Measurements from ENCODE around the gene VPS37D.
"Not testable (repeated sequence)": the region's sequence is repeated elsewhere in the genome, so short reads cannot be mapped to it uniquely, and the experiment has no call there.

The VPS37D gene

GRCh38 chr7:73646785-73647724 lies 20.6 kb upstream of the VPS37D start:
- DNase-seq = no peak

DNA sequence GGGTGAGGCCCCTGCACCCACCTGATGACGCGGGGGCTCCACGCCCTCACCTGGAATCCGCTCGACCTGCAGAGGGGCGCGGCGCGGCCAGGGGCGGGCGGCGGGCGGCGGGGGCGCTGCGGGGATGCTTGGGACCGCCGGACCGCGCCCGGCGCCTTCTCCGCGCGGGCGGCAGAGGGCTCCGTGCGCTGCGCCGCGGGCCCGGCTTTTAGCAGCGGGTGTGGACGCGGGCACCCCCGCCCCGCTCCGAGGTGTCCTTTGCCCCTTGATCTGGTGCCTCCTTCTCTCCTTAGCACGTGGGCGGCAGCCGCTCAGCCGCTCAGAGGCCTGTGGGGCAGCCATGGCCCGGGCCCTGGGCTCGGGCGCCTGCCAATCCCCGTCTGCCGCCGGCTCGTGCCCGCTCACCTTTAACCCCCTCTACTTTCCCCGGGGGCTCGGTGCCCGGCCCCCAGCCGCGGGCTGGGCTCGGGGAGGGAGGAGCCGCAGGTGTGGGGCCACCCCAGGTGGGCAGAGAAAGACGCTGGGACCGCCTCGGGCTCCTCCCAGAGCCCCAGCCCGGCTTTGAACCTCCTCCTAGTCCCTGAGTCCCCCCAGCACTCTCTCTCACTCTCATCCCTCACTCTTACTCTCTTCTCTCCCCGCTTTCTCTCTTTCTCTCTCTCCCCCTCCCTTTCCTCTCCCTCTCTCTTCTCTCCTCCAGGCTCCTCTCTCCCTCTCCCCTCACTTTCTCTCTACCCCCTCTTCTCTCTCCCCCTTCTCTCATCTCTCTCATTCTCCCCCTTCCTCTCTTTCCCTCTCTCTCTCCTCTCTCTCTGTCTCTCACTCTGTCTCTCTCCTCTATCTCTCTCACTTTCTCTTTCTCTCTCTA lies 19.7 kb upstream of the VPS37D start:
- DNase-seq = no peak

GRCh38 chr7:73648593-73649332 lies 18.9 kb upstream of the VPS37D start:
- no peak for DNase-seq

DNA sequence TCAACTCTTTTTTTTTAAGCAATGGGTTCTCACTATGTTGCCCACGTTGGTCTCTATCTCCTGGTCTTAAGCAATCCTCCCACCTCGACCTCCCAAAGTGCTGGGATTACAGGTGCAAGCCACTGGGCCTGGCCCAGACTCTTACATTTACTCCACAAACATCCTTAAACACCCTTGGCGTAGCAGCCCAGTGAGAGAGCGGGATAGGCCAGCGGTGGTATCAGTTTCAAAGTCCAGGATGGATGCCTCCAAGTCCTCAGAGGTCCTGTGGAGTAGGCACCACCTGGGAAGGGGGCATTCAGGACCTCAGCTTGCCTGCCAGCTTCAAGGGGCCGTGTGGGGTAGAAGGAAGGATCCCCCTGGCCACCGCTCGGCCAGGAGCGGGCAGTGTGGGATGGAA lies 18.1 kb upstream of the VPS37D start:
- no peak for DNase-seq

DNA sequence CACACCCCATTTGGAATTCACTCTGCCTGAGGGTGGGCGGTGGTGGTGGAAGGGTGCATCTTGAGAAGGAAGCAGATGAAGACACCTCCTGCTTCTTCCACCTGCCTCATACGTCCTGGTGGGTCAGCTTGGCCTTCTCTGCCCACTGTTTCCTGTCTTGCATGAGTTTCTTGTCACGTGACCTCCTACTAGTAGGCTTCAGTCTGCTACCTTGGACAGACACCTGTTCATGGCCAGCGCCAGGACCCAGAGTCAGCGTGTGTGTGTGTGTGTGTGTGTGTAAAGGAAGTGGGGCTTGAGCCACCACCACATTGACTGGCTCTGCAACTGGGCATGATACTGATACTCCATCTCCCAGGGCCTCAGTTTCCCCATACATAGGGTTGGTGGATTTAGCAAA lies 17.1 kb upstream of the VPS37D start:
- DNase-seq = no peak

GRCh38 chr7:73652541-73652949 lies 15.1 kb upstream of the VPS37D start:
- no peak for DNase-seq

DNA sequence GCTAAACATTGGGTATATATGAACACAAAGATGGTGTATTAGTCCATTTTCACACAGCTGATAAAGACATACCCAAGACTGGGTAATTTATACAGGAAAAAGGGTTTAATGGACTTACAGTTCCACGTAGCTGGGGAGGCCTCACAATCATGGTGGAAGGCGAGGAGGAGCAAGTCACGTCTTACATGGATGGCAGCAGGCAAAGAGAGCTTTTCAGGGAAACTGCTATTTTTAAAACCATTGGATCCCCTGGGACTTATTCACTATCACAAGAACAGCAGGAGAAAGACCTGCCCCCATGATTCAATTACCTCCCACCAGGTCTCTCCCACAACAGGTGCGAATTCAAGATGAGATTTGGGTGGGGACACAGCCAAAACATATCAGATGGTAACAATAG lies 12.3 kb upstream of the VPS37D start:
- not testable (repeated sequence) for DNase-seq

DNA sequence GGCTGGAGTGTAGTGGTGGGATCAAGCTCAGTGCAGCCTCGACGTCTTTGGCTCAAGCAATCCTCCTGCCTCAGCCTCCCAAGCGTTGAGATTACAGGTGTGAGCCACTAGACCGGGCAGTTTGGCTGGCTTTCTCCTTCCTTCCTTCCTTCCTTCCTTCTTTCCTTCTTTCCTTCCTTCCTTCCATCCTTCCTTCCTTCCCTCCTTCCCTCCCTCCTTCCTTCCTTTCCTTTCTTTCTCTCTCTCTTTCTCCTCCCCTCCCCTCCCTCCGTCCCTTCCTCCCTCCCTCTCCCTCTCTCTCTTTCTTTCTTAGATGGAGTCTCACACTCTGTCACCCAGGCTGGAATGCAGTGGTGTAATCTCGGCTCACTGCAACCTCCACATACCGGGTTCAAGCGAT lies 7.6 kb upstream of the VPS37D start:
- DNase-seq = no peak

GRCh38 chr7:73660594-73660993 lies 7.0 kb upstream of the VPS37D start:
- DNase-seq = not testable (repeated sequence)

- DNase-seq = no peak
Observed at GRCh38 chr7:73663033-73663432, 4.6 kb upstream of the VPS37D start.

DNA sequence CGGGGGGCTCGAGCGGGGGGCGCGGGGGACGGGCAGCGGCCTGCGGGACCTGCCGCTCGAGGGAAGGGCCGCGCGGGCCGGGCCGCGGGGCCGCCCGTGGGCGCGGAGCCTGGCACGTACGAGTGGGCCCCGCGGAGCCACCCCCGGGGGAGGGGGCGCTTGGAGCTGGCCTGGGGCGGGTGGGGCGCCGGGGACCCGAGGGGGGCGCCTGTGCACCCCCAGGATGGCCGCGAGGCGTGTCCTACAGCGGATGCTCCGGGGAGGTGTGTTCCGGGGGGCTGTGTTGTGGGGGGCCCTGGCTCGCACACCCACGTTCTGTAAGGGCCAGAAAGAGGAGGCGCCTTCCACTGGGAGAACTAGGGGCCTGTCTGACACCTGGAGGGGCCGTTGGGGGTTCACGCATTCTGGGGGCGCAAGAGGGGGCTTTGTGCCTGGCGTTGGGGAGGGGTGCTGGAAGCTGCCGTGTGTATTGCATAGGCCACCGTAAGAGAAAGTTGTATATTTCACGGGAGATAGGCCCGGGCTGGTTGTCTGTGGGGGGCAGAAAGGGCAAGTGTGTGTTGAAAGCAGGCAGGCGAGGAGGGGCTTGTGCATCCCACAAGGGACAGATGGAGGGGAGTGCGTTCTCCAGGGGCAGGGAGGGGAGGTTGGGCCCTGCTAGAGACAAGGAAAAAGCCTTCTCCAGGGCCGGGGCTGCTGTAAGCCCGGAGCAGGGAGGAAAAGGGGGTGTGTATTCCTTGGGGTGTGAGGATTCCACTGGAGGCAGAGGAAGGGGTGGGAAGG lies 663 bp downstream of the VPS37D start:
- no peak for DNase-seq

DNA sequence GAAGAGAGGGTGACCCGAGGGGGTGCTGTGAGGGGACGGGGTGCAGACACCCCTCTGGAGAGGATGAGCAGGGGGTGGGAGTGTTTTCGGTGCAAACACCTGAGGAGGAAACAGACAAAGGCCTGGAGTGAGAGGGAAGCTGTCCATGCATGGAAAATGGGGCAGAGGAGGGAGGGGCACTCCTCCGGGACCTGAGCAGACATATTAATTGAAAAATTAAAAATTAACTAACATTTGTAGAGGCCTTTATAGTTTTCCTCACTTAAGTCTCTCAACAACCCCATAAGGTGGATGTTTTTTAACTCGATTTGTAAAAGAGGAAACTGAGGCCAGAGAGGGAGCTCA lies 1.2 kb downstream of the VPS37D start:
- no peak for DNase-seq

DNA sequence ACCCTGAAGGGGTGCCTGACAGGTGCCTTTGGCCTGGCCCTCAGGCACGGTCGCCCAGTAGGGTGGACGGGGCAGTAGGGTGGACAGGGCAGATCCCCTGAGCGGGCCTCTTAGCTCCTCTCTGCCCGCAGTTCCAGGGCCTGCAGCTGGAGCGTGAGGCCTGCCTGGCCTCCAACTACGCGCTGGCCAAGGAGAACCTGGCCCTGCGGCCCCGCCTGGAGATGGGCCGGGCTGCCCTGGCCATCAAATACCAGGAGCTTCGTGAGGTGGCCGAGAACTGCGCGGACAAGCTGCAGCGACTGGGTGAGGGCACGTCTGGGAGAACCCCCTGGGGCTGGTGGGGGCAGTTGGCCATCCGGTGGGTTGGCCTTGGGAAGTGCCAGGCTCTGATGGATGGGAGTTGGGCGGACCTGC lies 1.7 kb downstream of the VPS37D start:
- no peak for DNase-seq

- DNase-seq = no peak
Observed at GRCh38 chr7:73669858-73670385, 2.3 kb downstream of the VPS37D start.

- DNase-seq = no peak
Observed at GRCh38 chr7:73671322-73671661, 3.7 kb downstream of the VPS37D start.

GRCh38 chr7:73671857-73672445 lies 4.3 kb downstream of the VPS37D start:
- DNase-seq = no peak

DNA sequence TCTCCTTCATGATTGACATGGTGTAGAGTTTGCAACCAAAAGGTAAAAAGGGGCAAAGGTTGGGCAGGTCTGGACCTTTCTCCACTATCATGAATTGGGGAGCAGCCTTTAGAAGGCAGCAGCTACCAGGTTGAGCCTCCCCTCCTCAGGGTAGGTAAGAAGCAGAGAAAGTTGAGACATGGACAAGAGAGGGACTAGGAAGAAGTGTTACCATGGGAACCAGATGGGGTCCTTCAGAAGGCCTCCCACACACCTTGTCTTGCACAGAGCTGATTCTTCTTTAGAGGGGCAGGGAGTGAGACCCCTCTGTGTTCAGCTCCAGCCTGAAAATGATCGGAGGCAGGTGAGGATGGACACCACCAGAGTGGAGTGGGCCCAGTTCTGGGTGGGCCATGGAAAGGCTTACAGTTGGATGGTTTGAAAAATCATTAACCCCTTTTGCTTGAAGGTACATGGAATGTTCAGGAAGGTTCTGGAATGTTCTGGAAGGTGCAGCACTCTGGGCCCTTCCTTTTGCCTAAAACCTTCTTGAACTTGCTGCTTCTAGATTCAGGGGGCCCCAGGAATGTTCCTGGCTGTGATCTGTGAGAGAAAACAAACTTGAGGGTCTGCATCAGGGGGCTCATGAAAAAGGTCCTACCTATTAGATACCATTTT lies 7.0 kb downstream of the VPS37D start:
- DNase-seq = no peak

DNA sequence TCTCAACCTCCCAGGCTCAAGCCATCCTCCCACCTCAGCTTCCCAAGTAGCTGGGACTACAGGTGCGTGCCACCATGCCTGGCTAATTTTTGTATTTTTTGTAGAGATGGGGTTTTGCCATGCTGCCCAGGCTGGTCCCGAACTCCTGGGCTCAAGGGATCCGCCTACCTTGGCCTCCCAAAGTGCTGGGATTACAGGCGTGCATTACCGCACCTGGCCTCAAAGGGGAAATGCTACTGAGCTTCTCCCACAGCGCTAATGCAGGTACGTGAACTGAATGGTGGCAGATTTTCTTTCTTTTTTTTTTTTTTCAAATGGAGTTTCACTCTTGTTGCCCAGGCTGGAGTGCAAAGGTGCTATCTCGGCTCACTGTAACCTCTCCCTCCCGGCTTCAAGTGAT lies 8.4 kb downstream of the VPS37D start:
- DNase-seq = not testable (repeated sequence)

- DNase-seq = no peak
Observed at GRCh38 chr7:73678862-73679261, 11.2 kb downstream of the VPS37D start.

DNA sequence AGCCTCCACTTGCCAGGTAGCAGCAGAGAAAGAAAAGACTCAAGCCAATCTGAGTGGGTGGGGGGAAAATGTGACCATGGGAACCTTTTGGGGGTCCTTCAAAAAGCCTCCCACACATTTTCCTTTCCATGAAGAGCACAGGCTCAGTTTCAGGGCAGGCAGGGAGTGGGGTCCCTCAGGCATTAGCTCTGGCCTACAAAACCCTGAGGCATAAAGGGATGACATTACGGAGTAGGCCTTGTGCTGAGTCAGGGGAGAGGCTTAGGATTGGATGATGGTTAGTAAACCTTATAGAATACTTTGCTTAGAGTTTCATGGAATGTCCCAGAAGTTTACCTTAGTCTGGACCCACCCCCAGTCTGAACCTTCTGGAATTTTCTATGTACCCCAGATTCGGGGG lies 12.1 kb downstream of the VPS37D start:
- no peak for DNase-seq

DNA sequence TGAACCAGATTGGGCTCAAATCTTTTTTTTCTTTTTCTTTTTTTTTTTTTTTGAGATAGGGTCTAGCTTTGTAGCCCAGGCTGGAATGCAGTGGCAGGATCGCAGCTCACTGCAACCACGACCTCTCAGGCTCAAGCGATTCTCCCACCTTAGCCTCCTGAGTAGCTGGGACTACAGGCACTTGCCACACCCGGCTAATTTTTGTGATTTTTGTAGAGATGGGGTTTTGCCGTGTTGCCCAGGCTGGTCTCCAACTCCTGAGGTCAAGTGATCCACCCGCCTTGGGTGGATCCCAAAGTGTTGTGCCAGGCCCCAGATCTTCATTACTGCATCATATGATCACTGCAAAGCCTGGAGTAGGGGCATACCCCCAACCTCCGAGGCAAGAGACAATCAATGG lies 12.9 kb downstream of the VPS37D start:
- DNase-seq = no peak

Data from 8988T (cell line).